Stimulated activated CD8-positive, alpha-beta memory T cell treated with anti-CD3 and anti-CD28 coated beads, Interleukin-15, amount 100 ng/mL, for 24 hours (primary cell): Measurements from ENCODE around the gene CTSD.

Experiments used
- DNase-seq: peaks from one replicate; pipeline ENCODE4 v3.0.0-alpha.2; 2020; ENCODE audit warnings: low read depth

The CTSD gene

GRCh38 chr11:1744891-1745700 is 18.6 kb downstream of the CTSD start:
- DNase-seq = no peak

GRCh38 chr11:1744137-1744886 is 19.4 kb downstream of the CTSD start:
- no peak for DNase-seq

- DNase-seq = no peak
Measured at GRCh38 chr11:1743585-1744136, 20.1 kb downstream of the CTSD start.

GRCh38 chr11:1742869-1743584 is 20.7 kb downstream of the CTSD start:
- no peak for DNase-seq

- DNase-seq = no peak
Measured at GRCh38 chr11:1742371-1742770, 21.4 kb downstream of the CTSD start.

- DNase-seq = no peak
Measured at GRCh38 chr11:1741741-1742140, 22.0 kb downstream of the CTSD start.

- DNase-seq = no peak
Measured at GRCh38 chr11:1740786-1741530, 22.8 kb downstream of the CTSD start.

- DNase-seq = no peak
Measured at GRCh38 chr11:1739576-1739975, 24.2 kb downstream of the CTSD start.

GRCh38 chr11:1738380-1738779 is 25.3 kb downstream of the CTSD start:
- DNase-seq = no peak

- DNase-seq = no peak
Measured at GRCh38 chr11:1737080-1737757, 26.5 kb downstream of the CTSD start.

- DNase-seq = no peak
Measured at GRCh38 chr11:1736447-1736992, 27.2 kb downstream of the CTSD start.

- DNase-seq = no peak
Measured at GRCh38 chr11:1735271-1735670, 28.5 kb downstream of the CTSD start.

GRCh38 chr11:1734641-1735081 is 29.1 kb downstream of the CTSD start:
- DNase-seq = no peak

- no peak for DNase-seq
Measured at GRCh38 chr11:1733716-1734640, 29.7 kb downstream of the CTSD start.

GRCh38 chr11:1733009-1733715 is 30.6 kb downstream of the CTSD start:
- no peak for DNase-seq

- DNase-seq = no peak
Measured at GRCh38 chr11:1732418-1733008, 31.2 kb downstream of the CTSD start.

- no peak for DNase-seq
Measured at GRCh38 chr11:1731451-1732059, 32.2 kb downstream of the CTSD start.

GRCh38 chr11:1730059-1730629 is 33.6 kb downstream of the CTSD start:
- DNase-seq = no peak
